NT2/D1 (cell line): ENCODE results near the gene DHPS.

ENCODE experiments used
- SUZ12 ChIP-seq: IDR thresholded peaks from 2 replicates; pipeline ENCODE4 v1.6.1; 2011; ENCODE audit not compliant: insufficient read length, insufficient read depth; ENCODE audit errors: extremely low read depth
- YY1 ChIP-seq: IDR thresholded peaks from 2 replicates; pipeline ENCODE4 v1.6.1; 2011; ENCODE audit not compliant: insufficient read length, insufficient read depth
- ZNF274 ChIP-seq: IDR thresholded peaks from 2 replicates; pipeline ENCODE4 v1.6.1; 2011; ENCODE audit warnings: mild to moderate bottlenecking, low read depth, low read length

- no peak for TF ChIP-seq SUZ12
- no peak for TF ChIP-seq YY1
- no peak for TF ChIP-seq ZNF274
Measured at GRCh38 chr19:12687496-12688196, 6.0 kb upstream of the DHPS start, which contains the start of gene GNG14.
